Measurements from ENCODE around the gene KRT81. TPM values are rescaled to one million over a fixed set of nuclear protein-coding genes. Genes with fewer than 3 reads are reported as not detected.

Gene KRT81
- total RNA-seq, 1 donor from 2014 or later, result not detected

DNA sequence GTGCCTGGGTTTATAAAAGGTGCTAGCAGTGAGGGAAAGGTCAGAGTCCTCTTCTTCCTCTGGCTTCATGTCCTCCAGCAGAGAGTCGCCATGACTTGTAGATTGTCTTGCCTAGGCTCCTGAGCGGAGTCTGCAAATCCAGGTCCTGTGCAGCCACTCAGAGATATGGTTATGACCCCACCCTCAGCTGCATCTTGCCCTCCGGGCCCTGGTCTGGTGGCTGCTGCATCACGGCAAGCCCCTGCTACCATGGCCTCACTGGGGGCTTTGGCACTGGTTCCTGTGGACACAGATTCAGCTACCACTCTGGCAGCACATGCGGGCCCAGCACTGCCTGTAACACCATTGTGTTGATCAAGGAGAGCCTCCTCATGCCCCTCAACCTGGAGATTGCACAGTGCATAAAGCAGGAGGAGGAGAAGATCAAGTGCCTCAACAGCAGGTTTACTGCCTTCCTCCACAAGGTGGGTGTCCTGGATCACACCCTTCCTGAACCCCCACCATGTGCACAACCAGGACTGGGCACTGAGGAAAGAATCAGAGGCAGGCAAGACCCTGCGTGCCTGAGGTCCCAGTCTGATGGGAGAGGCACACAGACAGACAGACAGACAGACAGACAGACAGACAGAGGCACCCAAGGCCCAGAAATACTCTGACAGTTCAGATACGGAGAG is 27.4 kb downstream of the KRT81 start:
- H3K4me3 Mint-ChIP-seq, result no peak overlapping the region
- Histone ChIP-seq H2AFZ (replicated peaks) (no peak overlapping the region), H3K36me3 (no peaks in the 10 kb centered on the region), H3K79me2 (ENCODE audit: low read depth) (no peaks in the 10 kb centered on the region), H3K27me3 (peaks cover 18% of the 10 kb centered on the region), H4K20me1 (ENCODE audit: low read depth) (no peaks in the 10 kb centered on the region), H3F3A (ENCODE audit: low read depth) (no peaks in the 10 kb centered on the region), H3K9ac (no peak overlapping the region), H3K27ac (no peak overlapping the region), H3K9me3 (ENCODE audit: low read depth) (no peaks in the 10 kb centered on the region), H3K4me3 (no peak overlapping the region), H3K4me1 (no peaks in the 10 kb centered on the region), H3K4me2 (no peak overlapping the region)
- no peak for DNase-seq (ENCODE audit: low spot score)
- no peaks in the 10 kb centered on the region for H3K36me3 Mint-ChIP-seq
- peaks cover 26% of the 10 kb centered on the region for H3K4me1 Mint-ChIP-seq
- peaks cover 12% of the 10 kb centered on the region for H3K27me3 Mint-ChIP-seq (ENCODE audit: insufficient read depth, low read depth)
- peaks cover 9% of the 10 kb centered on the region for H3K9me3 Mint-ChIP-seq
- H3K27ac Mint-ChIP-seq, result no peak overlapping the region
- TF ChIP-seq EZH2 (IDR thresholded peaks at IDR 0.05), result no peak
- TF ChIP-seq, protein P1, sequence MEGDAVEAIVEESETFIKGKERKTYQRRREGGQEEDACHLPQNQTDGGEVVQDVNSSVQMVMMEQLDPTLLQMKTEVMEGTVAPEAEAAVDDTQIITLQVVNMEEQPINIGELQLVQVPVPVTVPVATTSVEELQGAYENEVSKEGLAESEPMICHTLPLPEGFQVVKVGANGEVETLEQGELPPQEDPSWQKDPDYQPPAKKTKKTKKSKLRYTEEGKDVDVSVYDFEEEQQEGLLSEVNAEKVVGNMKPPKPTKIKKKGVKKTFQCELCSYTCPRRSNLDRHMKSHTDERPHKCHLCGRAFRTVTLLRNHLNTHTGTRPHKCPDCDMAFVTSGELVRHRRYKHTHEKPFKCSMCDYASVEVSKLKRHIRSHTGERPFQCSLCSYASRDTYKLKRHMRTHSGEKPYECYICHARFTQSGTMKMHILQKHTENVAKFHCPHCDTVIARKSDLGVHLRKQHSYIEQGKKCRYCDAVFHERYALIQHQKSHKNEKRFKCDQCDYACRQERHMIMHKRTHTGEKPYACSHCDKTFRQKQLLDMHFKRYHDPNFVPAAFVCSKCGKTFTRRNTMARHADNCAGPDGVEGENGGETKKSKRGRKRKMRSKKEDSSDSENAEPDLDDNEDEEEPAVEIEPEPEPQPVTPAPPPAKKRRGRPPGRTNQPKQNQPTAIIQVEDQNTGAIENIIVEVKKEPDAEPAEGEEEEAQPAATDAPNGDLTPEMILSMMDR (IDR thresholded peaks at IDR 0.05), result no peak
- no peak for TF ChIP-seq EZH2phosphoT487 (IDR thresholded peaks at IDR 0.05)

DNA sequence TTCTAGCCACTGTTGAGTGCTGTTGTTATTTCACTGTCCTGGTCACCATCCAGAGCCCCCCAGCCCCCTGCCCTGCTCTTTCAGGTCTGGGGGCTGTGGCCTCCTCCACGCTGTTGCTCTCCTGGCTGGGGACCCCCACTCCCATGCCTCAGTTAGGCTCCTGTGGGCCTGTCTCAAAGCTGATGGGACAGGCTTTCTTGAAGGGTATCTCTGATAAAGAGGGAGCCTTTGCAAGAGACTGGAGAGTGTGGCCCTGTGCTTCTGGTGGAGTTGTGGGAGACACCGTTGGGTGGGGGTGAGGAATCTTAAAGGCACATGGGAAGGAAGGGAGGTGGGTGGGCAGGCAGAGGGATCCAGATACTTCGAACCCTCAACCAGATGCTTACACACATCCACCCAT is 29.0 kb downstream of the KRT81 start:
- Histone ChIP-seq H3K4me1 (no peaks in the 10 kb centered on the region), H3K4me2 (no peak overlapping the region), H3F3A (ENCODE audit: low read depth) (no peaks in the 10 kb centered on the region), H4K20me1 (ENCODE audit: low read depth) (no peaks in the 10 kb centered on the region), H3K79me2 (ENCODE audit: low read depth) (no peaks in the 10 kb centered on the region), H2AFZ (replicated peaks) (no peak overlapping the region), H3K27ac (no peak overlapping the region), H3K27me3 (peaks cover 35% of the 10 kb centered on the region), H3K9me3 (ENCODE audit: low read depth) (no peaks in the 10 kb centered on the region), H3K4me3 (no peak overlapping the region), H3K9ac (no peak overlapping the region), H3K36me3 (no peaks in the 10 kb centered on the region)
- no peak for DNase-seq (ENCODE audit: low spot score)
- peaks cover 9% of the 10 kb centered on the region for H3K9me3 Mint-ChIP-seq
- TF ChIP-seq EZH2 (IDR thresholded peaks at IDR 0.05) (no peak), EZH2phosphoT487 (IDR thresholded peaks at IDR 0.05) (no peak)
- TF ChIP-seq, protein P1 (IDR thresholded peaks at IDR 0.05), result no peak
- H3K4me3 Mint-ChIP-seq, result no peak overlapping the region
- H3K4me1 Mint-ChIP-seq, result peaks cover 26% of the 10 kb centered on the region
- peaks cover 11% of the 10 kb centered on the region for H3K27me3 Mint-ChIP-seq (ENCODE audit: insufficient read depth, low read depth)
- H3K36me3 Mint-ChIP-seq, result no peaks in the 10 kb centered on the region
- no peak overlapping the region for H3K27ac Mint-ChIP-seq

DNA sequence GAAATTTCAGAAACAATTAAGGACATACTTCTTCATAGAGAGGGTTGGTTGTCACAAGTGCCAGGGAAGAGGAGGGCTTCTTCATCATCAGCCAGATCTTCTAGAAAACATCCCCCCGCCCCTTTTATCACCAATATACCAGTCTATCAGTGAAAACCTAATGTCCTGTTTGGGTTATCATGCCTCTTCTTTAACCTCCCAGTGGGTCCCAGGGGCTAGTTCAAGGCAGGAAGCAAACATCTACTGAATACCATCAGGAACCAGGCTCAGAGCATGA is 30.2 kb downstream of the KRT81 start:
- Histone ChIP-seq H3K4me3 (no peak overlapping the region), H3K4me1 (no peaks in the 10 kb centered on the region), H3K4me2 (no peak overlapping the region), H3F3A (ENCODE audit: low read depth) (no peaks in the 10 kb centered on the region), H3K79me2 (ENCODE audit: low read depth) (no peaks in the 10 kb centered on the region), H3K36me3 (no peaks in the 10 kb centered on the region), H3K9me3 (ENCODE audit: low read depth) (no peaks in the 10 kb centered on the region), H4K20me1 (ENCODE audit: low read depth) (no peaks in the 10 kb centered on the region), H3K27ac (no peak overlapping the region), H3K27me3 (peaks cover 46% of the 10 kb centered on the region), H3K9ac (no peak overlapping the region), H2AFZ (replicated peaks) (no peak overlapping the region)
- TF ChIP-seq, protein P1 (IDR thresholded peaks at IDR 0.05), result no peak
- TF ChIP-seq EZH2phosphoT487 (IDR thresholded peaks at IDR 0.05) (no peak), EZH2 (IDR thresholded peaks at IDR 0.05) (no peak)
- H3K36me3 Mint-ChIP-seq, result no peaks in the 10 kb centered on the region
- H3K27ac Mint-ChIP-seq, result peak overlapping the region; percentile 80
- H3K27me3 Mint-ChIP-seq (ENCODE audit: insufficient read depth, low read depth), result peaks cover 16% of the 10 kb centered on the region
- H3K4me1 Mint-ChIP-seq, result peaks cover 26% of the 10 kb centered on the region
- peaks cover 9% of the 10 kb centered on the region for H3K9me3 Mint-ChIP-seq
- DNase-seq (ENCODE audit: low spot score), result no peak
- H3K4me3 Mint-ChIP-seq, result peak overlapping the region; percentile 19

All from neural progenitor cell (in vitro differentiated cells).